OCI-LY7 (cell line): ENCODE data around the gene KIF4B. TPM values are rescaled to one million over a fixed set of nuclear protein-coding genes. Genes with fewer than 3 reads are reported as not detected.

Experiments
- BruUV-seq: library from RNA; stranded (reverse); fragments of 400-500 nt; replicated peaks from 2 replicates; lab custom pipeline; 2021; lab: Mats Ljungman, UMichigan
- CTCF ChIA-PET: fragments of 300-600 bp; sonication (Branson Sonifier 250); formaldehyde crosslinking; loops from one replicate; lab custom pipeline; 2022; ENCODE audit warnings: antibody characterized with exemption; ENCODE audit not compliant: unreplicated experiment; lab: Charles Lee
- POLR2A ChIA-PET: fragments of 300-600 bp; sonication (Branson Sonifier 250); formaldehyde crosslinking; loops from one replicate; lab custom pipeline; 2022; ENCODE audit warnings: antibody characterized with exemption; lab: Charles Lee
- DNase-seq: peaks from one replicate; pipeline ENCODE4 v3.0.0-alpha.2; 2015; ENCODE audit warnings: low spot score
- H2AFZ ChIP-seq: fragments of 200-600 bp; sonication (generic), shearing (Covaris generic); 2 replicates; pipeline ENCODE4 v1.6.1; 2014; ENCODE audit warnings: mild to moderate bottlenecking, antibody characterized with exemption, low read length, moderate library complexity
- H3K27ac ChIP-seq: fragments of 200-600 bp; sonication (generic); 2 replicates; pipeline ENCODE4 v1.5.1; 2014; ENCODE audit warnings: mixed run types, low read depth, mild to moderate bottlenecking, moderate library complexity, low read length, inconsistent platforms; ENCODE audit not compliant: poor library complexity, severe bottlenecking
- H3K36me3 ChIP-seq: fragments of 200-600 bp; sonication (generic); 2 replicates; pipeline ENCODE4 v1.6.1; 2014; ENCODE audit warnings: mild to moderate bottlenecking, antibody characterized with exemption, low read length, moderate library complexity, mixed read lengths; ENCODE audit not compliant: insufficient read depth
- H3K4me1 ChIP-seq: fragments of 200-600 bp; sonication (generic); 2 replicates; pipeline ENCODE4 v1.5.1; 2014; ENCODE audit warnings: mild to moderate bottlenecking, low read length; ENCODE audit not compliant: insufficient read depth, poor library complexity, severe bottlenecking
- H3K4me2 ChIP-seq: fragments of 200-600 bp; sonication (generic); 2 replicates; pipeline ENCODE4 v1.6.1; 2014; ENCODE audit warnings: mild to moderate bottlenecking, low read length
- H3K4me3 ChIP-seq: fragments of 200-600 bp; sonication (generic); 2 replicates; pipeline ENCODE4 v1.5.1; 2014; ENCODE audit warnings: mild to moderate bottlenecking, low read depth, low read length; ENCODE audit not compliant: poor library complexity, severe bottlenecking
- H3K79me2 ChIP-seq: fragments of 200-600 bp; sonication (generic); 2 replicates; pipeline ENCODE4 v1.6.1; 2016; ENCODE audit warnings: low read depth, mild to moderate bottlenecking, low read length, moderate library complexity, mixed read lengths; ENCODE audit not compliant: insufficient read depth
- H3K9me2 ChIP-seq: fragments of 200-600 bp; sonication (generic); 2 replicates; pipeline ENCODE4 v1.6.1; 2016; ENCODE audit warnings: mild to moderate bottlenecking, low read length, mixed read lengths; ENCODE audit not compliant: insufficient read depth
- H3K9me3 ChIP-seq: fragments of 200-600 bp; sonication (generic); 2 replicates; pipeline ENCODE4 v1.6.1; 2014; ENCODE audit warnings: mild to moderate bottlenecking, mixed run types, low read length, mixed read lengths
- H4K20me1 ChIP-seq: fragments of 200-600 bp; sonication (generic); 2 replicates; pipeline ENCODE4 v1.6.1; 2014; ENCODE audit warnings: mild to moderate bottlenecking, antibody characterized with exemption, low read length, moderate library complexity, mixed read lengths; ENCODE audit not compliant: insufficient read depth
- CTCF ChIP-seq: fragments of 200-600 bp; sonication (generic); conservative IDR thresholded peaks from 2 replicates; pipeline ENCODE4 v1.5.1; 2014; ENCODE audit warnings: mild to moderate bottlenecking, antibody characterized with exemption, low read length, moderate library complexity, mixed read lengths
- EZH2phosphoT487 ChIP-seq: fragments of 200-600 bp; sonication (generic); IDR thresholded peaks from 2 replicates; pipeline ENCODE4 v1.6.1; 2018; ENCODE audit warnings: low read depth, borderline replicate concordance, mild to moderate bottlenecking, mixed run types, antibody characterized with exemption, low read length, moderate library complexity, mixed read lengths
- intact Hi-C: fragments of 100-400 bp; cut with micrococcal nuclease; formaldehyde crosslinking; loops from one replicate; pipeline ENCODE4 v1.10.0; 2022; ENCODE audit not compliant: unreplicated experiment
- total RNA-seq, 2 experiments: library from RNA; depleted of rRNA in 1 of 2; stranded (reverse); fragments of >200 nt in 1 of 2; shearing (Covaris generic) in 1 of 2; gene quantifications; 2 replicates each; pipeline ENCODE4 v1.2.3, GENCODE V29; 2014 to 2022

The KIF4B gene
- total RNA-seq, 2 experiments from 2014 or later, result not detected

- no peaks in the 10 kb centered on the region for H3K9me3 ChIP-seq
- H3K4me3 ChIP-seq, result no peak overlapping the region
- H2AFZ ChIP-seq, result no peak overlapping the region
- DNase-seq, result no peak
- TF ChIP-seq EZH2phosphoT487, result no peak
- no peak for TF ChIP-seq CTCF
- no peaks in the 10 kb centered on the region for H4K20me1 ChIP-seq
- H3K4me1 ChIP-seq, result no peaks in the 10 kb centered on the region
- no TSS peak for BruUV-seq
- H3K4me2 ChIP-seq, result no peak overlapping the region
- POLR2A ChIA-PET, result no interaction called here
- no peak overlapping the region for H3K27ac ChIP-seq
- H3K79me2 ChIP-seq, result no peaks in the 10 kb centered on the region
- CTCF ChIA-PET, result no interaction called here
- H3K36me3 ChIP-seq, result no peaks in the 10 kb centered on the region
- H3K9me2 ChIP-seq, result no peaks in the 10 kb centered on the region
- intact Hi-C loops, result no loop called here
Observed at GRCh38 chr5:155008669-155009068, 4.9 kb upstream of the KIF4B start.

- Histone ChIP-seq H3K4me1 (no peaks in the 10 kb centered on the region), H3K79me2 (no peaks in the 10 kb centered on the region), H3K4me3 (no peak overlapping the region), H3K9me2 (no peaks in the 10 kb centered on the region), H3K9me3 (no peaks in the 10 kb centered on the region), H3K36me3 (no peaks in the 10 kb centered on the region), H2AFZ (no peak overlapping the region), H3K27ac (no peak overlapping the region), H3K4me2 (no peak overlapping the region), H4K20me1 (no peaks in the 10 kb centered on the region)
- ChIA-PET CTCF (no interaction called here), POLR2A (no interaction called here)
- no peak for DNase-seq
- intact Hi-C loops, result no loop called here
- TF ChIP-seq CTCF (no peak), EZH2phosphoT487 (no peak)
- BruUV-seq, result no TSS peak
Observed at GRCh38 chr5:155010881-155011280, 2.7 kb upstream of the KIF4B start.

- CTCF ChIA-PET, result no interaction called here
- BruUV-seq, result no TSS peak
- no peak for DNase-seq
Observed at GRCh38 chr5:155015239-155015638, 1.7 kb downstream of the KIF4B start.

More at GRCh38 chr5:155015239-155015638, 1.7 kb downstream of the KIF4B start:
- no peak overlapping the region for H3K4me3 ChIP-seq
- intact Hi-C loops, result no loop called here
- POLR2A ChIA-PET, result no interaction called here
- H3K36me3 ChIP-seq, result no peaks in the 10 kb centered on the region
- TF ChIP-seq EZH2phosphoT487 (no peak), CTCF (no peak)
- no peaks in the 10 kb centered on the region for H3K4me1 ChIP-seq
- H3K27ac ChIP-seq, result no peak overlapping the region
- H4K20me1 ChIP-seq, result no peaks in the 10 kb centered on the region
- H3K4me2 ChIP-seq, result no peak overlapping the region
- H2AFZ ChIP-seq, result no peak overlapping the region
- H3K79me2 ChIP-seq, result no peaks in the 10 kb centered on the region
- no peaks in the 10 kb centered on the region for H3K9me3 ChIP-seq
- H3K9me2 ChIP-seq, result no peaks in the 10 kb centered on the region
